Stimulated activated CD8-positive, alpha-beta memory T cell treated with anti-CD3 and anti-CD28 coated beads, Interleukin-7, amount 100 ng/mL, for 4 hours (primary cell): ENCODE measurements around the gene GANAB.
"Not testable (repeated sequence)": the region's sequence is repeated elsewhere in the genome, so short reads cannot be mapped to it uniquely, and the experiment has no call there.

ENCODE experiments used
- DNase-seq, 2 donors: peaks; one replicate each; pipeline ENCODE4 v3.0.0-alpha.2; 2020; ENCODE audit warnings: low read depth in 2 of 2

GANAB gene

GRCh38 chr11:62601372-62602140 is 44.9 kb downstream of the GANAB start, which contains the start of gene MTA2:
MTA2 (minus strand) TSS chr11:62601865; CDS start chr11:62601450, 415 bp downstream.
- DNase-seq: peak; percentile 98

- peak in 1 of 2 donors; percentile 43 for DNase-seq
Measured at GRCh38 chr11:62601122-62601371, 45.4 kb downstream of the GANAB start.

GRCh38 chr11:62600367-62601121 is 45.9 kb downstream of the GANAB start:
- no peak for DNase-seq

- DNase-seq: no peak
Measured at GRCh38 chr11:62599901-62600300, 46.5 kb downstream of the GANAB start.

- DNase-seq: peak; percentile 89 to 93
Measured at GRCh38 chr11:62599069-62599696, 47.2 kb downstream of the GANAB start.

GRCh38 chr11:62595124-62595523 is 51.3 kb downstream of the GANAB start:
- no peak for DNase-seq

GRCh38 chr11:62593434-62594044 is 52.9 kb downstream of the GANAB start:
- peak; percentile 68 to 69 for DNase-seq

- no peak for DNase-seq
Measured at GRCh38 chr11:62592989-62593421, 53.4 kb downstream of the GANAB start.

GRCh38 chr11:62592146-62592815 is 54.1 kb downstream of the GANAB start:
- no peak for DNase-seq

GRCh38 chr11:62591448-62592145 is 54.8 kb downstream of the GANAB start, which contains the start of gene TUT1:
TUT1 (minus strand) TSS chr11:62591523; CDS start chr11:62591485, 38 bp downstream.
- DNase-seq: peak; percentile 91 to 97

- no peak for DNase-seq
Measured at GRCh38 chr11:62588966-62589637, 57.3 kb downstream of the GANAB start.

- DNase-seq: not testable (repeated sequence)
Measured at GRCh38 chr11:62585356-62585755, 61.1 kb downstream of the GANAB start.

- DNase-seq: not testable (repeated sequence)
Measured at GRCh38 chr11:62581735-62582134, 64.7 kb downstream of the GANAB start.

- no peak for DNase-seq
Measured at GRCh38 chr11:62580959-62581715, 65.3 kb downstream of the GANAB start.

- DNase-seq: no peak
Measured at GRCh38 chr11:62579252-62579651, 67.2 kb downstream of the GANAB start.

- DNase-seq: no peak
Measured at GRCh38 chr11:62578541-62578940, 67.9 kb downstream of the GANAB start.

- DNase-seq: no peak
Measured at GRCh38 chr11:62577046-62577714, 69.2 kb downstream of the GANAB start.

- no peak for DNase-seq
Measured at GRCh38 chr11:62575837-62576236, 70.6 kb downstream of the GANAB start.

GRCh38 chr11:62575156-62575555 is 71.3 kb downstream of the GANAB start:
- DNase-seq: no peak
